ENCODE results near the gene PRPF19. TPM values are rescaled to one million over a fixed set of nuclear protein-coding genes. Genes with fewer than 3 reads are reported as not detected.
A peak's percentile ranks its signal among the peaks of the same experiment; 100 is the strongest.

The PRPF19 gene
- total and polyA plus RNA-seq, 4 experiments from 2014 or later = 10.8 to 99.2 (median 57.2) TPM

- peaks cover 33% of the 10 kb centered on the region for H3K4me1 ChIP-seq (ENCODE audit: insufficient read depth, low read length)
- H3K9me3 ChIP-seq (ENCODE audit: control insufficient read depth in 1 of 2, low read length in 2 of 2) = no peaks in the 10 kb centered on the region
- peak overlapping the region in 2 of 8 donors; percentile 13 to 59 for H3K4me3 Mint-ChIP-seq
- H3K27ac ChIP-seq (ENCODE audit: low read depth, low read length) = no peak overlapping the region
- peak overlapping the region in 4 of 7 donors; percentile 30 to 66 (median 50) for H3K27ac Mint-ChIP-seq
- peaks cover 50% of the 10 kb centered on the region for H3K36me3 ChIP-seq (ENCODE audit: insufficient read depth, low read length)
- no peaks in the 10 kb centered on the region for H3K27me3 ChIP-seq (ENCODE audit: insufficient read depth, low read length)
- no peak overlapping the region for H3K4me3 ChIP-seq (ENCODE audit: low read length in 2 of 2)
- ChIA-PET POLR2A (ENCODE audit: partially characterized antibody) (interaction anchor here (1.4 to 7.9 kb wide), 2 partner anchors 12 to 15 kb away, joined by 3 to 111 read pairs; partner anchors contain the start of gene TMEM109), CTCF (ENCODE audit: partially characterized antibody) (interaction anchor here (1.2 to 9.7 kb wide), 3 partner anchors 11 to 71 kb away, joined by 3 to 117 read pairs (median 21); partner anchors contain the start of gene TMEM109)
- no peaks in the 10 kb centered on the region for H3K27me3 Mint-ChIP-seq
- DNase-seq = no peak
- intact Hi-C loops (cut with micrococcal nuclease) = no loop called here
- peaks cover 17 to 44% (median 33%) of the 10 kb centered on the region in 4 donors for H3K4me1 Mint-ChIP-seq
- peaks cover 35 to 75% of the 10 kb centered on the region in 2 donors for H3K36me3 Mint-ChIP-seq
- H3K9me3 Mint-ChIP-seq = no peaks in the 10 kb centered on the region
These were observed 3.8 kb downstream of the PRPF19 start for GRCh38 chr11:60902625-60903024.

DNA sequence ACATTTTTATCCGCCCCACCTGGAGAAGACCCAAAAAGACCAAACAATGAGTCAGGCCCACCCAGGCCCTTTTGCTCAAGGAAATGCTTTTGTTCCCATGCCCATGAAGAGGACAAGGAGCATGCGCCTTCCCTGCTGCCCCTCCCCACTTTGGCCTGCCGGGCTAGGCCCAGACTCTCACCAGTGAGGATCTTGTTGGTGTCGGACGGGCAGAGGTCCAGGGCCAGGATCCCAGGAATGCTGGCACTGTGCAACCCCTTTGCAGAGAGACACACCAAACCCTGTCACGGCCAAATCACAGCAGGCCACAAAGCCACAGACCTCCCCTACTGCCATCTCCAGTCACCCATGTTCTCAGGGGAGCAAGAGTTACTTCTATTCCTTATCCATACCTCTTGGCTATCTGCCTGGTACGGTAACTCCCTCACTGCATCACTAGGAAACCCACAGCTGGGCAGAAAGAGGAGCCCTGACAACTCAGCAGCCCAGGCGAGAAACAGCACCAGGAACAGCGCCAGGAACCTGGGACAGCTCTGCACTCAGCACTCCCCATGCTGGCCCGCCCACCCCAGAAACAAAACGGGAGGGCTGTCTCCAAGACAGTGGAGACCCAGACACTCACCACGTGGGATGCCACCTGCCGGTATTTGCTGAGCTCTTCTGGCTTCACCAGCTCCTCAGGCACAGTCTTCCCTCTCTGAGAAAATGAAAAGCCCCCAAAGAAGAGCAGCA, 5.5 kb downstream of the PRPF19 start:
- peaks cover 14 to 30% (median 24%) of the 10 kb centered on the region in 4 donors for H3K4me1 Mint-ChIP-seq
- ChIA-PET CTCF (ENCODE audit: partially characterized antibody) (interaction anchor here (1.0 to 9.7 kb wide), 6 partner anchors 13 to 69 kb away, joined by 3 to 117 read pairs (median 20); partner anchors contain the start of gene TMEM109), POLR2A (ENCODE audit: partially characterized antibody) (interaction anchor here (1.2 to 7.9 kb wide), 2 partner anchors 13 kb away, joined by 3 to 111 read pairs; partner anchors contain the start of gene TMEM109)
- H3K27ac ChIP-seq (ENCODE audit: low read depth, low read length) = no peak overlapping the region
- no peaks in the 10 kb centered on the region for H3K9me3 Mint-ChIP-seq
- intact Hi-C loops (cut with micrococcal nuclease) = no loop called here
- no peaks in the 10 kb centered on the region for H3K27me3 Mint-ChIP-seq
- DNase-seq = no peak
- no peak overlapping the region for H3K4me3 Mint-ChIP-seq
- H3K9me3 ChIP-seq (ENCODE audit: control insufficient read depth in 1 of 2, low read length in 2 of 2) = no peaks in the 10 kb centered on the region
- peak overlapping the region in 2 of 7 donors; percentile 7 to 47 for H3K27ac Mint-ChIP-seq
- no peak overlapping the region for H3K4me3 ChIP-seq (ENCODE audit: low read length in 2 of 2)
- H3K4me1 ChIP-seq (ENCODE audit: insufficient read depth, low read length) = peaks cover 26% of the 10 kb centered on the region
- H3K36me3 Mint-ChIP-seq = peaks cover 51 to 89% of the 10 kb centered on the region in 2 donors
- H3K27me3 ChIP-seq (ENCODE audit: insufficient read depth, low read length) = no peaks in the 10 kb centered on the region
- peaks cover 65% of the 10 kb centered on the region for H3K36me3 ChIP-seq (ENCODE audit: insufficient read depth, low read length)

GRCh38 chr11:60899977-60900376, 6.4 kb downstream of the PRPF19 start:
- Mint-ChIP-seq H3K9me3 (no peaks in the 10 kb centered on the region), H3K36me3 (peaks cover 56 to 91% of the 10 kb centered on the region in 2 donors), H3K4me1 (peaks cover 9 to 21% (median 16%) of the 10 kb centered on the region in 4 donors), H3K4me3 (no peak overlapping the region), H3K27ac (peak overlapping the region in 1 of 7 donors; percentile 25), H3K27me3 (no peaks in the 10 kb centered on the region)
- ChIA-PET POLR2A (ENCODE audit: partially characterized antibody) (interaction anchor here (1.2 to 7.9 kb wide), 2 partner anchors 12 to 14 kb away, joined by 3 to 111 read pairs; partner anchors contain the start of gene TMEM109), CTCF (ENCODE audit: partially characterized antibody) (interaction anchor here (0.7 to 9.7 kb wide), 14 partner anchors 8 to 121 kb away, joined by 3 to 117 read pairs (median 5); partner anchors contain the start of gene TMEM109)
- H3K27ac ChIP-seq (ENCODE audit: low read depth, low read length) = no peak overlapping the region
- H3K27me3 ChIP-seq (ENCODE audit: insufficient read depth, low read length) = no peaks in the 10 kb centered on the region
- no peak overlapping the region for H3K4me3 ChIP-seq (ENCODE audit: low read length in 2 of 2)
- no peaks in the 10 kb centered on the region for H3K9me3 ChIP-seq (ENCODE audit: control insufficient read depth in 1 of 2, low read length in 2 of 2)
- peaks cover 73% of the 10 kb centered on the region for H3K36me3 ChIP-seq (ENCODE audit: insufficient read depth, low read length)
- peaks cover 17% of the 10 kb centered on the region for H3K4me1 ChIP-seq (ENCODE audit: insufficient read depth, low read length)
- no peak for DNase-seq
- intact Hi-C loops (cut with micrococcal nuclease) = loop anchor here (1.0 to 2.0 kb wide), 2 partner anchors 69 to 125 kb away; no protein-coding TSS in a partner anchor

- ChIA-PET POLR2A (ENCODE audit: partially characterized antibody) (interaction anchor here (1.2 to 7.9 kb wide), 3 partner anchors 12 to 21 kb away, joined by 3 to 111 read pairs (median 3); partner anchors contain the start of gene TMEM109), CTCF (ENCODE audit: partially characterized antibody) (interaction anchor here (0.7 to 9.7 kb wide), 16 partner anchors 9 to 121 kb away, joined by 3 to 117 read pairs (median 5); partner anchors contain the start of gene TMEM109)
- Histone ChIP-seq H3K9me3 (ENCODE audit: control insufficient read depth in 1 of 2, low read length in 2 of 2) (no peaks in the 10 kb centered on the region), H3K36me3 (ENCODE audit: insufficient read depth, low read length) (peaks cover 80% of the 10 kb centered on the region), H3K27me3 (ENCODE audit: insufficient read depth, low read length) (no peaks in the 10 kb centered on the region), H3K4me3 (ENCODE audit: low read length in 2 of 2) (no peak overlapping the region), H3K4me1 (ENCODE audit: insufficient read depth, low read length) (peaks cover 10% of the 10 kb centered on the region), H3K27ac (ENCODE audit: low read depth, low read length) (no peak overlapping the region)
- H3K36me3 Mint-ChIP-seq = peaks cover 60 to 96% of the 10 kb centered on the region in 2 donors
- H3K27me3 Mint-ChIP-seq = no peaks in the 10 kb centered on the region
- no peaks in the 10 kb centered on the region for H3K9me3 Mint-ChIP-seq
- DNase-seq = peak in 4 of 5 donors; percentile 30 to 49 (median 44)
- no peak overlapping the region for H3K4me3 Mint-ChIP-seq
- H3K4me1 Mint-ChIP-seq = peaks cover 7 to 16% (median 11%) of the 10 kb centered on the region in 4 donors
- intact Hi-C loops (cut with micrococcal nuclease) = loop anchor here (1.0 to 2.0 kb wide), 2 partner anchors 68 to 124 kb away; no protein-coding TSS in a partner anchor
- H3K27ac Mint-ChIP-seq = peak overlapping the region in 3 of 7 donors; percentile 13 to 49 (median 24)
These were observed 7.1 kb downstream of the PRPF19 start for GRCh38 chr11:60899046-60899936.

- H3K4me1 ChIP-seq (ENCODE audit: insufficient read depth, low read length) = no peaks in the 10 kb centered on the region
- Mint-ChIP-seq H3K36me3 (peaks cover 62 to 93% of the 10 kb centered on the region in 2 donors), H3K27ac (peak overlapping the region in 1 of 7 donors; percentile 61), H3K27me3 (no peaks in the 10 kb centered on the region), H3K9me3 (no peaks in the 10 kb centered on the region), H3K4me1 (peaks cover 2 to 5% (median 3%) of the 10 kb centered on the region in 4 donors), H3K4me3 (no peak overlapping the region)
- POLR2A ChIA-PET (ENCODE audit: partially characterized antibody) = interaction anchor here (0.9 to 1.2 kb wide), 3 partner anchors 8 to 214 kb away, joined by 3 to 4 read pairs (median 4); partner anchors contain the start of gene PRPF19
- CTCF ChIA-PET (ENCODE audit: partially characterized antibody) = interaction anchor here (0.8 to 5.2 kb wide), 6 partner anchors 8 to 66 kb away, joined by 3 to 53 read pairs (median 4); partner anchors contain the start of gene TMEM109
- intact Hi-C loops (cut with micrococcal nuclease) = no loop called here
- H3K9me3 ChIP-seq (ENCODE audit: control insufficient read depth in 1 of 2, low read length in 2 of 2) = no peaks in the 10 kb centered on the region
- H3K36me3 ChIP-seq (ENCODE audit: insufficient read depth, low read length) = peaks cover 80% of the 10 kb centered on the region
- no peak overlapping the region for H3K4me3 ChIP-seq (ENCODE audit: low read length in 2 of 2)
- no peak overlapping the region for H3K27ac ChIP-seq (ENCODE audit: low read depth, low read length)
- no peaks in the 10 kb centered on the region for H3K27me3 ChIP-seq (ENCODE audit: insufficient read depth, low read length)
- DNase-seq = no peak
These were observed 8.9 kb downstream of the PRPF19 start for GRCh38 chr11:60897496-60897895.

- peaks cover 65% of the 10 kb centered on the region for H3K36me3 ChIP-seq (ENCODE audit: insufficient read depth, low read length)
- H3K4me3 ChIP-seq (ENCODE audit: low read length in 2 of 2) = no peak overlapping the region
- Mint-ChIP-seq H3K4me1 (peaks cover 2 to 4% (median 3%) of the 10 kb centered on the region in 4 donors), H3K27ac (no peak overlapping the region), H3K9me3 (no peaks in the 10 kb centered on the region), H3K27me3 (no peaks in the 10 kb centered on the region), H3K36me3 (peaks cover 63 to 87% of the 10 kb centered on the region in 2 donors), H3K4me3 (no peak overlapping the region)
- H3K9me3 ChIP-seq (ENCODE audit: control insufficient read depth in 1 of 2, low read length in 2 of 2) = no peaks in the 10 kb centered on the region
- no peaks in the 10 kb centered on the region for H3K4me1 ChIP-seq (ENCODE audit: insufficient read depth, low read length)
- intact Hi-C loops (cut with micrococcal nuclease) = no loop called here
- H3K27ac ChIP-seq (ENCODE audit: low read depth, low read length) = no peak overlapping the region
- H3K27me3 ChIP-seq (ENCODE audit: insufficient read depth, low read length) = no peaks in the 10 kb centered on the region
- CTCF ChIA-PET (ENCODE audit: partially characterized antibody) = interaction anchor here (0.8 to 5.2 kb wide), 2 partner anchors 64 to 292 kb away, joined by 4 to 53 read pairs; no protein-coding TSS in a partner anchor
- POLR2A ChIA-PET (ENCODE audit: partially characterized antibody) = interaction anchor here (2.3 kb wide), 1 partner anchor 9 kb away, joined by 11 read pairs; no protein-coding TSS in a partner anchor
- DNase-seq = no peak
These were observed 10.7 kb downstream of the PRPF19 start for GRCh38 chr11:60895687-60896086.
